CD4-positive, alpha-beta memory T cell (primary cell): ENCODE measurements around the gene ENO4. TPM values are rescaled to one million over a fixed set of nuclear protein-coding genes. Genes with fewer than 3 reads are reported as not detected.

ENCODE experiments used
- CTCF ChIA-PET: fragments of 350-600 bp; sonication (Branson Sonifier 250); formaldehyde crosslinking; loops from one replicate; lab custom pipeline; 2021; ENCODE audit warnings: inconsistent platforms; ENCODE audit not compliant: partially characterized antibody; lab: Charles Lee
- POLR2A ChIA-PET: fragments of 350-600 bp; sonication (Branson Sonifier 250); formaldehyde crosslinking; loops from one replicate; lab custom pipeline; 2021; ENCODE audit not compliant: partially characterized antibody; lab: Charles Lee
- DNase-seq, 5 donors: peaks; one replicate each; pipeline versions ENCODE4 v3.0.0 to v3.0.0-alpha.2; 2020 to 2022; ENCODE audit warnings: mixed read lengths in 1 of 5
- H3K27ac ChIP-seq: one replicate; pipeline ENCODE4 v1.7.0; 2013; ENCODE audit warnings: low read depth, low read length
- H3K27me3 ChIP-seq: 2 replicates; pipeline ENCODE4 v1.7.0; 2013; ENCODE audit warnings: mild to moderate bottlenecking, low read length, moderate library complexity; ENCODE audit not compliant: insufficient read depth
- H3K36me3 ChIP-seq: 2 replicates; pipeline ENCODE4 v1.7.0; 2013; ENCODE audit warnings: mild to moderate bottlenecking, low read length, moderate library complexity; ENCODE audit not compliant: insufficient read depth
- H3K4me1 ChIP-seq: 2 replicates; pipeline ENCODE4 v1.7.0; 2013; ENCODE audit warnings: mild to moderate bottlenecking, low read length, moderate library complexity; ENCODE audit not compliant: insufficient read depth
- H3K4me3 ChIP-seq, 2 donors: one replicate each; pipeline ENCODE4 v1.7.0; 2013; ENCODE audit warnings: low read length in 2 of 2, mild to moderate bottlenecking in 1 of 2
- H3K9me3 ChIP-seq, 2 donors: one replicate each; pipeline ENCODE4 v1.7.0; 2013; ENCODE audit warnings: low read length in 2 of 2, control low read depth in 1 of 2; ENCODE audit not compliant: control insufficient read depth in 1 of 2
- H3K27ac Mint-ChIP-seq, 7 donors: one replicate each; pipeline ENCODE4 v1.8.0; 2020 to 2021; ENCODE audit warnings: mixed read lengths in 7 of 7, mild to moderate bottlenecking in 6 of 7, inconsistent platforms in 3 of 7, moderate library complexity in 3 of 7
- H3K27me3 Mint-ChIP-seq, 2 donors: one replicate each; pipeline ENCODE4 v1.8.0; 2020 to 2021; ENCODE audit warnings: mixed read lengths in 2 of 2
- H3K36me3 Mint-ChIP-seq, 2 donors: one replicate each; pipeline ENCODE4 v1.8.0; 2020 to 2021; ENCODE audit warnings: mixed read lengths in 2 of 2, inconsistent platforms in 1 of 2, mild to moderate bottlenecking in 1 of 2
- H3K4me1 Mint-ChIP-seq, 4 donors: one replicate each; pipeline ENCODE4 v1.8.0; 2020 to 2021; ENCODE audit warnings: mixed read lengths in 4 of 4, mild to moderate bottlenecking in 1 of 4
- H3K4me3 Mint-ChIP-seq, 8 donors: one replicate each; pipeline ENCODE4 v1.8.0; 2020 to 2021; ENCODE audit warnings: mixed read lengths in 8 of 8, mild to moderate bottlenecking in 7 of 8, moderate library complexity in 6 of 8, inconsistent platforms in 3 of 8
- H3K9me3 Mint-ChIP-seq, 8 donors: one replicate each; pipeline ENCODE4 v1.8.0; 2020 to 2021; ENCODE audit warnings: mixed read lengths in 8 of 8, mild to moderate bottlenecking in 5 of 8, inconsistent platforms in 3 of 8, moderate library complexity in 1 of 8
- intact Hi-C: fragments of 100-400 bp; cut with micrococcal nuclease; formaldehyde crosslinking; loops from one replicate; pipeline ENCODE4 v1.15.1; 2023
- polyA plus RNA-seq, 2 donors: library from polyadenylated mRNA; unstranded; fragments of 300-500 nt; fragmentation: Illumina TruSeq; gene quantifications; one replicate each; pipeline ENCODE4 v1.2.3, GENCODE V29; 2021
- total RNA-seq, 2 experiments: library from RNA; stranded (reverse); gene quantifications; one replicate each; pipeline ENCODE4 v1.2.3, GENCODE V29; 2021

ENO4 gene
- total and polyA plus RNA-seq, 4 experiments from 2014 or later = not detected

DNA sequence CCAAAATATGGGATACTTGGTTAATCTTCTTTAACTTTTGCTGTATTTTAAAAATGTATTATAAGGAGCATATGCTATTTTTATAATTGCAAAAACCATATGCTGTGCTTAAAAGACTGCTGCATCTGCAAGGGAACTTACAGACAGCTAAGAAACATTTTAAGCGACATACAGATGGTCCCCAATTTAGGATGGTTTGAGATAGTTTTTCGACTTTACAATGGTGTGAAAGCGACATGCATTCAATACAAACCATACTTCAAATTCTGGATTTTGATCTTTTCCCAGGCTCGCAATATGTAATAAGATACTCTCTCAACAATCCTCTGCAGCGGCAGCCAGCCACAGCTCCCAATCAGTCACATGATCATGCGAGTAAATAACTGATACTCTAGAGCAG, 82.5 kb downstream of the ENO4 start:
- Histone ChIP-seq H3K27ac (no peak overlapping the region), H3K9me3 (no peaks in the 10 kb centered on the region), H3K4me1 (no peaks in the 10 kb centered on the region), H3K36me3 (no peaks in the 10 kb centered on the region), H3K4me3 (no peak overlapping the region), H3K27me3 (no peaks in the 10 kb centered on the region)
- no peak overlapping the region for H3K4me3 Mint-ChIP-seq
- no peaks in the 10 kb centered on the region for H3K36me3 Mint-ChIP-seq
- ChIA-PET POLR2A (no interaction called here), CTCF (no interaction called here)
- peaks cover 0 to 1% of the 10 kb centered on the region in 2 donors for H3K27me3 Mint-ChIP-seq
- no peaks in the 10 kb centered on the region for H3K4me1 Mint-ChIP-seq
- H3K9me3 Mint-ChIP-seq = peaks cover 0 to 13% (median 3%) of the 10 kb centered on the region in 8 donors
- DNase-seq = no peak
- intact Hi-C loops = no loop called here
- no peak overlapping the region for H3K27ac Mint-ChIP-seq

Other genes with a start within 250 kb of the ENO4 start
- not detected for gene PNLIPRP2, start 228.5 kb upstream of the ENO4 start, total RNA-seq
- gene PNLIPRP2, start 228.5 kb upstream of the ENO4 start, polyA plus RNA-seq = not detected
- gene HSPA12A, start 106.9 kb upstream of the ENO4 start, total RNA-seq = under 1 TPM; 0.36 to 0.64 TPM
- under 1 TPM in 1 of 2 donors, not detected in 1; 0.14 TPM for gene HSPA12A, start 106.9 kb upstream of the ENO4 start, polyA plus RNA-seq
- 1 to 10 TPM in 1 of 2 experiments, under 1 TPM in 1; 0.83 to 1.6 TPM for gene SHTN1, start 155.7 kb downstream of the ENO4 start, total RNA-seq
- under 1 TPM in 1 of 2 donors, not detected in 1; 0.12 TPM for gene SHTN1, start 155.7 kb downstream of the ENO4 start, polyA plus RNA-seq